Astrocyte (in vitro differentiated cells and primary cell): ENCODE measurements around the gene ATP13A1.

Experiments
- CTCF ChIP-seq: IDR thresholded peaks from 2 replicates; pipeline ENCODE4 v1.5.1; 2011; ENCODE audit warnings: low read depth, mild to moderate bottlenecking, inconsistent platforms, low read length, moderate library complexity; ENCODE audit not compliant: insufficient read depth
- EZH2 ChIP-seq: IDR thresholded peaks from 2 replicates; pipeline ENCODE4 v1.6.1; 2012; ENCODE audit warnings: mild to moderate bottlenecking, low read length, inconsistent platforms; ENCODE audit not compliant: insufficient read depth

GRCh38 chr19:19619849-19620210, 43.6 kb downstream of the ATP13A1 start:
- TF ChIP-seq CTCF = no peak
- no peak for TF ChIP-seq EZH2
